Loucy (cell line): ENCODE data around the gene IGFBP2.

Experiments
- H2AFZ ChIP-seq: fragments of 200-600 bp; sonication (generic); 2 replicates; pipeline ENCODE4 v1.6.0; 2016; ENCODE audit warnings: antibody characterized with exemption, mild to moderate bottlenecking, low read length, moderate library complexity
- H3F3A ChIP-seq: fragments of 200-600 bp; 2 replicates; pipeline ENCODE4 v1.6.0; 2016; ENCODE audit warnings: antibody characterized with exemption, low read depth, mild to moderate bottlenecking
- H3K27me3 ChIP-seq: fragments of 200-600 bp; sonication (generic); 2 replicates; pipeline ENCODE4 v1.6.1; 2014; ENCODE audit warnings: low read length, mild to moderate bottlenecking; ENCODE audit not compliant: insufficient read depth, poor library complexity, severe bottlenecking
- H3K36me3 ChIP-seq: fragments of 200-600 bp; sonication (generic); 2 replicates; pipeline ENCODE4 v1.6.1; 2016; ENCODE audit warnings: low read length; ENCODE audit not compliant: insufficient read depth
- H3K4me1 ChIP-seq: fragments of 200-600 bp; sonication (generic); 2 replicates; pipeline ENCODE4 v1.5.1; 2014; ENCODE audit warnings: low read length, mild to moderate bottlenecking; ENCODE audit not compliant: insufficient read depth, poor library complexity, severe bottlenecking
- H3K4me2 ChIP-seq: fragments of 200-600 bp; sonication (generic); 2 replicates; pipeline ENCODE4 v1.6.0; 2014; ENCODE audit warnings: antibody characterized with exemption, low read length, low read depth, mild to moderate bottlenecking; ENCODE audit not compliant: poor library complexity, severe bottlenecking
- H3K4me3 ChIP-seq: fragments of 200-600 bp; sonication (generic); 2 replicates; pipeline ENCODE4 v1.5.1; 2014; ENCODE audit warnings: low read length, mild to moderate bottlenecking, mixed read lengths; ENCODE audit not compliant: poor library complexity, severe bottlenecking
- H3K79me2 ChIP-seq: fragments of 200-600 bp; sonication (generic); 2 replicates; pipeline ENCODE4 v1.6.1; 2014; ENCODE audit warnings: low read length; ENCODE audit not compliant: insufficient read depth
- H3K9ac ChIP-seq: fragments of 200-600 bp; sonication (generic); 2 replicates; pipeline ENCODE4 v1.6.0; 2014; ENCODE audit warnings: mild to moderate bottlenecking, low read depth, low read length, moderate library complexity; ENCODE audit not compliant: poor library complexity, severe bottlenecking
- H3K9me2 ChIP-seq: fragments of 200-600 bp; sonication (generic); replicated peaks from 2 replicates; pipeline ENCODE4 v1.6.1; 2016; ENCODE audit warnings: low read depth, low read length, mixed read lengths
- H3K9me3 ChIP-seq: fragments of 200-600 bp; sonication (generic); 2 replicates; pipeline ENCODE4 v1.6.1; 2014; ENCODE audit warnings: mild to moderate bottlenecking, antibody characterized with exemption, low read length, low read depth; ENCODE audit not compliant: insufficient read depth
- H4K20me1 ChIP-seq: fragments of 200-600 bp; sonication (generic); 2 replicates; pipeline ENCODE4 v1.6.0; 2014; ENCODE audit warnings: antibody characterized with exemption, low read length, mild to moderate bottlenecking; ENCODE audit not compliant: insufficient read depth, poor library complexity, severe bottlenecking
- CTCF ChIP-seq: fragments of 200-600 bp; sonication (generic); conservative IDR thresholded peaks from 2 replicates; pipeline ENCODE4 v1.5.1; 2014; ENCODE audit warnings: mild to moderate bottlenecking, antibody characterized with exemption, low read length
- EZH2phosphoT487 ChIP-seq: fragments of 200-600 bp; IDR thresholded peaks from 2 replicates; pipeline ENCODE4 v1.6.1; 2018; ENCODE audit warnings: antibody characterized with exemption, mild to moderate bottlenecking, moderate library complexity, borderline replicate concordance

IGFBP2 gene

GRCh38 chr2:216648105-216648504 is 14.9 kb downstream of the IGFBP2 start:
- H4K20me1 ChIP-seq: peaks cover 84% of the 10 kb centered on the region

GRCh38 chr2:216649574-216649973 is 16.4 kb downstream of the IGFBP2 start:
- TF ChIP-seq EZH2phosphoT487: no peak
- no peak for TF ChIP-seq CTCF
- H3F3A ChIP-seq: no peaks in the 10 kb centered on the region
- H3K9me3 ChIP-seq: no peaks in the 10 kb centered on the region
- no peak overlapping the region for H2AFZ ChIP-seq
- H3K9ac ChIP-seq: no peak overlapping the region
- H3K36me3 ChIP-seq: peaks cover 79% of the 10 kb centered on the region; the same call in 1 of the 2 replicates
- peaks cover 83% of the 10 kb centered on the region for H4K20me1 ChIP-seq
- H3K4me2 ChIP-seq: peak overlapping the region; percentile 31
- H3K79me2 ChIP-seq: peaks cover 100% of the 10 kb centered on the region
- no peaks in the 10 kb centered on the region for H3K9me2 ChIP-seq
- peaks cover 40% of the 10 kb centered on the region for H3K4me1 ChIP-seq
- H3K27me3 ChIP-seq: no peaks in the 10 kb centered on the region
- no peak overlapping the region for H3K4me3 ChIP-seq

More at GRCh38 chr2:216648105-216648504, 14.9 kb downstream of the IGFBP2 start:
- Histone ChIP-seq H3K9me3 (no peaks in the 10 kb centered on the region), H3K36me3 (peaks cover 82% of the 10 kb centered on the region; the same call in 1 of the 2 replicates), H3K79me2 (peaks cover 100% of the 10 kb centered on the region), H3K9ac (no peak overlapping the region), H3K9me2 (no peaks in the 10 kb centered on the region), H3K27me3 (no peaks in the 10 kb centered on the region), H3K4me1 (peaks cover 43% of the 10 kb centered on the region), H3F3A (no peaks in the 10 kb centered on the region), H3K4me2 (peak overlapping the region; percentile 3), H3K4me3 (no peak overlapping the region), H2AFZ (no peak overlapping the region)
- no peak for TF ChIP-seq CTCF
- TF ChIP-seq EZH2phosphoT487: no peak

- no peak overlapping the region for H3K4me3 ChIP-seq
- H4K20me1 ChIP-seq: peaks cover 77% of the 10 kb centered on the region
- peaks cover 99% of the 10 kb centered on the region for H3K79me2 ChIP-seq
- H3K9ac ChIP-seq: no peak overlapping the region
- peaks cover 37% of the 10 kb centered on the region for H3K4me1 ChIP-seq
- H3F3A ChIP-seq: no peaks in the 10 kb centered on the region
- TF ChIP-seq CTCF: no peak
- no peak for TF ChIP-seq EZH2phosphoT487
- peaks cover 76% of the 10 kb centered on the region; the same call in 1 of the 2 replicates for H3K36me3 ChIP-seq
- no peaks in the 10 kb centered on the region for H3K9me2 ChIP-seq
- peak overlapping the region; percentile 15 for H3K4me2 ChIP-seq
- no peaks in the 10 kb centered on the region for H3K27me3 ChIP-seq
- H3K9me3 ChIP-seq: no peaks in the 10 kb centered on the region
- H2AFZ ChIP-seq: no peak overlapping the region
These were observed 17.5 kb downstream of the IGFBP2 start for GRCh38 chr2:216650626-216651257.
